BLaER1 treated with 17β-estradiol and CSF1 and Interleukin-3, amounts not matched to agents 10 nM and 100 nM (cell line): ENCODE results near the gene ITGB2.

Experiments used
- H3K27ac ChIP-seq, 11 experiments: shearing (Covaris generic); formaldehyde crosslinking; 2 replicates each; pipeline ENCODE4 v1.8.1; 2022
- H3K27me3 ChIP-seq, 11 experiments: shearing (Covaris generic); formaldehyde crosslinking; 2 replicates each; pipeline ENCODE4 v1.8.1; 2022
- H3K36me3 ChIP-seq, 11 experiments: shearing (Covaris generic); formaldehyde crosslinking; 2 replicates each; pipeline ENCODE4 v1.8.1; 2022
- H3K4me1 ChIP-seq, 10 experiments: shearing (Covaris generic); formaldehyde crosslinking; 2 replicates each; pipeline ENCODE4 v1.8.1; 2022
- H3K4me2 ChIP-seq, 11 experiments: shearing (Covaris generic); formaldehyde crosslinking; 2 replicates each; pipeline ENCODE4 v1.8.1; 2022
- H3K4me3 ChIP-seq, 10 experiments: shearing (Covaris generic); formaldehyde crosslinking; 2 replicates each; pipeline ENCODE4 v1.8.1; 2022
- H3K9ac ChIP-seq, 11 experiments: shearing (Covaris generic); formaldehyde crosslinking; 2 replicates each; pipeline ENCODE4 v1.8.1; 2022
- H3K9me3 ChIP-seq, 11 experiments: shearing (Covaris generic); formaldehyde crosslinking; replicated peaks in 1 of 11; 2 replicates each; pipeline ENCODE4 v1.8.1; 2022
- H4K20me1 ChIP-seq, 11 experiments: shearing (Covaris generic); formaldehyde crosslinking; 2 replicates each; pipeline ENCODE4 v1.8.1; 2022
- Cebpa-rat ChIP-seq, 11 experiments: shearing (Covaris generic); IDR thresholded peaks; 2 replicates each; pipeline ENCODE4 v1.8.1; 2022

ITGB2 gene

GRCh38 chr21:44940116-44940631 lies 19.5 kb upstream of the ITGB2 start:
- Histone ChIP-seq H3K27ac (peak overlapping the region in 10 of 11 experiments; percentile 27 to 88 (median 79); a peak in 19 of 22 replicates), H3K9me3 (no peaks in the 10 kb centered on the region), H3K36me3 (peaks cover 17 to 49% (median 35%) of the 10 kb centered on the region in 11 experiments), H3K9ac (peak overlapping the region; percentile 74 to 95 (median 87)), H3K4me3 (peak overlapping the region; percentile 83 to 96 (median 89)), H3K4me1 (peaks cover 50 to 90% (median 72%) of the 10 kb centered on the region in 10 experiments), H3K27me3 (peaks cover 0 to 6% (median 0%) of the 10 kb centered on the region in 11 experiments; a peak in 1 of 22 replicates), H3K4me2 (peak overlapping the region; percentile 81 to 97 (median 90)), H4K20me1 (peaks cover 45 to 90% (median 56%) of the 10 kb centered on the region in 11 experiments; a peak in 21 of 22 replicates)
- TF ChIP-seq Cebpa-rat (IDR thresholded peaks at IDR 0.05) = no peak

DNA sequence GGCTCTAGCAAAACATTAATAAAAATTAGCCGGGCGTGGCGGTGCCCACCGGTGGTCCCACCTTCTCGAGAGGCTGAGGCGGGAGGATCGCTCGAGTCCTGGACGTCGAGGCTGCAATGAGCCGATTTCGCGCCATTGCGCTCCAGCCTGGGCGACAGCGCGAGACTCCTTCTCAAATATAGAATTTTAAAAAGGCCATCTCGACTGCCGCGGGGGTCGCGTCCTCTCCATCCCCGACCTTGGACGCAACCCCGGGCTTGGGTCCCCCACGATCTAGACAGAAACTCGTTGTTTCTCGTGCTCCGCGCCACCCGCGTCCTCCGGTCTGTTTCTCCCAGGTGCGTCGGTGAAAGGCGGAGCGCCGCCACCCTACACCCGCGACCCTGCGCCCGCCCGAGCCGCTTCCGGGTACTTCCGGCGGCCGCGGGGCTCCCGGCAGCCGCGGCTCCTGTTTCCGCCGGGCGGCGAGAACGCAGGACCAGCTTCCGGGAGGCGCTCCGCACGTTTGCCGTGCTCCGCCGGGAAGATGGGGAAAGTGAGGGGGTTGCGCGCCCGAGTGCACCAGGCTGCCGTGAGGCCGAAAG lies 18.9 kb upstream of the ITGB2 start, which contains the start of gene SLX9:
SLX9 (plus strand) TSS at position 498 of the 584 bp plus-strand sequence; CDS start at position 527, 29 bp downstream.
- peak within 1 kb of the TSS; percentile 81 to 97 (median 91) for H3K4me2 ChIP-seq
- peaks cover 12 to 49% (median 32%) of the 10 kb centered on the region in 11 experiments for H3K36me3 ChIP-seq
- peaks cover 56 to 90% (median 72%) of the 10 kb centered on the region in 10 experiments for H3K4me1 ChIP-seq
- peak within 1 kb of the TSS; percentile 57 to 88 (median 77); a peak in 21 of 22 replicates for H3K27ac ChIP-seq
- H3K4me3 ChIP-seq = peak within 1 kb of the TSS; percentile 83 to 96 (median 89)
- peaks cover 0 to 6% (median 0%) of the 10 kb centered on the region in 11 experiments; a peak in 2 of 22 replicates for H3K27me3 ChIP-seq
- peak within 1 kb of the TSS; percentile 74 to 95 (median 87) for H3K9ac ChIP-seq
- H4K20me1 ChIP-seq = peaks cover 40 to 90% (median 56%) of the 10 kb centered on the region in 11 experiments; a peak in 21 of 22 replicates
- H3K9me3 ChIP-seq = no peaks in the 10 kb centered on the region
- TF ChIP-seq Cebpa-rat (IDR thresholded peaks at IDR 0.05) = no peak

DNA sequence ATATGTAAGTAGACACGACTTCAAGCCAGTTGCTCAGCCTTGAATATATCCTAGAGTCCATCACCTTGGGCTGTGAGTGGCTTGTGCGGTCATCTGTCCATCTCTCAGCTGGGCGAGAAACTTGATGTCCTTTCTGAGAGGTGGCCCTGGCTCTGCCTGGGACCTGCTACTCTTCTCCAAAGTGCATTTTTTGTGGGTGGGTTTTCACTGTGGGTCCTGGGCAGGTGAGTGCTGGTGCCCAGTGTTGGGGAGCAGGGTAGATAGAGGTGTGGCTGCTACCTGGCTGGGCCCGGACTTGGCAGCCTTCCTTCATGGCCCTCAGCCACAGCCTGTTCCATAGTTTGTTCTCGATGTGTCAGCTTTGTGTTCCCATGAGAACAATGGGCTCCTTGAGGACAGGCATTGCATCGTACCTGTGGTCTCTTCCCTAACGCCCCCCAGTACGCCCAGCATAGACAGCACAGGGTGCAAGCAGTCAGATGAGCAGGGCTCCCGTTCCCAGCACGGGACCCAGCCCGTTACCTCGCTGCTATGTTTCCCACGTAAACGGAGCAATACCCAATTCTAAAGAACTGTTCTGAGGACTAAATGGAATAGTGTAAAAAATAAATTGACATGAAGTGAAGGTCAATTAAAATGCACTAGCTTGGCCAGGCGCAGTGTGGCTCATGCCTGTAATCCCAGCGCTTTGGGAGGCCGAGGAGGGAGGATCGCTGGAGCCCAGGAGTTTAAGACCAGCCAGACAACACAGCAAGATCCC lies 18.3 kb upstream of the ITGB2 start:
- H3K27me3 ChIP-seq = peaks cover 0 to 13% (median 2%) of the 10 kb centered on the region in 11 experiments; a peak in 7 of 22 replicates
- H3K9me3 ChIP-seq = no peaks in the 10 kb centered on the region
- H4K20me1 ChIP-seq = peaks cover 33 to 90% (median 56%) of the 10 kb centered on the region in 11 experiments; a peak in 21 of 22 replicates
- TF ChIP-seq Cebpa-rat (IDR thresholded peaks at IDR 0.05) = no peak
- H3K36me3 ChIP-seq = peaks cover 5 to 49% (median 27%) of the 10 kb centered on the region in 11 experiments
- peak overlapping the region; percentile 57 to 88 (median 77); a peak in 21 of 22 replicates for H3K27ac ChIP-seq
- H3K4me3 ChIP-seq = peak overlapping the region; percentile 83 to 96 (median 89)
- peak overlapping the region; percentile 81 to 97 (median 91) for H3K4me2 ChIP-seq
- peaks cover 62 to 91% (median 72%) of the 10 kb centered on the region in 10 experiments for H3K4me1 ChIP-seq
- peak overlapping the region; percentile 74 to 95 (median 87) for H3K9ac ChIP-seq

DNA sequence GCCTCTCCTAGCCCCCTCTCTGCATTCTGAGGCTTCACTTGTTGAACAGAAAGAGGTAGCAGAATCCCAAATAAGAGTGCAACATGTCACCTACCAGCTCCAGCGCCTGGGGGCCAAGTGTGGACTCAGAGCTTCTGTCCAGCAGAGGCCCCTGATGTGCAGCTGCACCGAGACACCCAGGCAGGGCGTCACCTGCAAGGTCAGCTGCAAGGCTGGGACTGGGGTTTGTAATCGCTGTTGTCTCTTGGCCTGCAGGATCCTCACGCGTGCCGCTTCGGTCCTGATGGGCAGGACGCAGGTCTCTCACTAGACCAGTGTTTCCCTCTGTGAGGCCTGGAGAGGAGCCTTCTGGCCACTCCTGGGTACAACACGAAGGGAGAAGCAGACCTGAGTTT lies 14.8 kb upstream of the ITGB2 start:
- peaks cover 0 to 35% (median 13%) of the 10 kb centered on the region in 11 experiments; a peak in 11 of 22 replicates for H3K27me3 ChIP-seq
- peak overlapping the region; percentile 94 to 100 (median 98) for H3K4me2 ChIP-seq
- H4K20me1 ChIP-seq = peaks cover 0 to 72% (median 30%) of the 10 kb centered on the region in 11 experiments; a peak in 18 of 22 replicates
- H3K4me3 ChIP-seq = peak overlapping the region in 5 of 10 experiments; percentile 74 to 99 (median 95); a peak in 9 of 20 replicates
- peaks cover 0 to 46% (median 14%) of the 10 kb centered on the region in 11 experiments; a peak in 12 of 22 replicates for H3K36me3 ChIP-seq
- peak overlapping the region in 5 of 11 experiments; percentile 34 to 92 (median 39); a peak in 4 of 22 replicates for H3K9ac ChIP-seq
- no peaks in the 10 kb centered on the region for H3K9me3 ChIP-seq
- no peak overlapping the region; a peak in 1 of 22 replicates for H3K27ac ChIP-seq
- peaks cover 44 to 73% (median 65%) of the 10 kb centered on the region in 10 experiments for H3K4me1 ChIP-seq
- TF ChIP-seq Cebpa-rat (IDR thresholded peaks at IDR 0.05) = no peak

DNA sequence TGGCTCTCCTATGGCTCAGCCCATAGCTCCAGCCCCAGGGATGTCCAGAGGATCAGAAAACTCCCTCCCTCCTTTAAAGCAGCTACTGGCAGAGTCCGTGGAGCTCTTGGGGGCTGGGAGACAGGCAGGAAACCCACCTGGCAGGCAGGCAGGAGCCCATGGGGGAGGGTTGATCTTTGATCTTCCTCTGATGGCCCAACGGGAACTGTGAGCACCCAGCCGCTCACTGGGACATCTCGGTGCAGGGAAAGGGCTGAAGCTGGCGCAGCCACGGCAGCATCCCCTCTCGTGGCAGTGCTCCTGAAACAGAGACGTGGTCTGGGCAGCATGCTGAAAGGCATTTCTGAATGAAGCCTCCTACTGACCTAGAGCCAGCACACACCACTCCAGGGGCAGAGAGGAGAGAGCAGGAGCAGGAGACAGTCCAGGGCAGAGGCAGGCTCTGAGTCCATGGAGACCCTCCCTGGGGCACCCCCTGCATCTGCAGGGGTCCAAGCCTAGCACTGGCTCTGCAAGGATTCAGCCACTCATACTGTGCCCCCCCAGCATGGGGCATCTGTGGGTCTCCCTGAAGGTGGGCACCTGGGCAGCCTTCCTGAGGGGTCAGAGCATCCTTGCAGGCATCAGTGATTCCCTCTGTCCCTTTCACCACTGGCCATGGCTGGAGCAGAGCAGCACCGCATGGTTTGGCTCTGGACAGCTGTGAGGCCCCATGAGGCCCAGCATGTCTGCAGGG lies 14.3 kb upstream of the ITGB2 start:
- Histone ChIP-seq H3K9ac (peak overlapping the region; percentile 2 to 99 (median 91); a peak in 19 of 22 replicates), H3K4me1 (peaks cover 48 to 77% (median 71%) of the 10 kb centered on the region in 10 experiments), H3K27ac (peak overlapping the region in 4 of 11 experiments; percentile 91 to 98 (median 97); a peak in 6 of 22 replicates), H3K27me3 (peaks cover 0 to 35% (median 13%) of the 10 kb centered on the region in 11 experiments; a peak in 11 of 22 replicates), H3K36me3 (peaks cover 0 to 46% (median 14%) of the 10 kb centered on the region in 11 experiments; a peak in 12 of 22 replicates), H4K20me1 (peaks cover 0 to 72% (median 30%) of the 10 kb centered on the region in 11 experiments; a peak in 18 of 22 replicates), H3K4me2 (peak overlapping the region; percentile 94 to 100 (median 98)), H3K4me3 (peak overlapping the region in 6 of 10 experiments; percentile 74 to 99 (median 94); a peak in 13 of 20 replicates), H3K9me3 (no peaks in the 10 kb centered on the region)
- no peak for TF ChIP-seq Cebpa-rat (IDR thresholded peaks at IDR 0.05)

DNA sequence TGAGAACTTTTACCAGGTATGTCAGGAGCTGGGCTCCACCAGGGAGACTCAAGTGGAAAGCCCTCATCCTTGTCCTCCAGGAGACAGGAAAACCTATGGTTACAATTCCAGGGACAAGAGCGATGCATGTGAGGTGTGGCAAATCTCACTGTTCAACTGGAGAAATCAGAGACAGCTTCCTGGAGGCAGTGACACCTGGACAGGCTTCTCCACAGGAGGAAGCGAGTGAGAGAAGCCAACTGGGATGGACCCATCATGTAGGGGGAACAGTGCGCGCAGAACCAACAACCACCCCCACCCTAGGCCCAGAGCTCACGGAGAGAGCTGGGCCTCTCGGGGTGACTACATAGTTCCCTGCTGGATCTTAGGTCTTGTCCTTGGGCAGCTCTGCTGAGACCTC lies 13.6 kb upstream of the ITGB2 start:
- Histone ChIP-seq H3K36me3 (peaks cover 0 to 47% (median 14%) of the 10 kb centered on the region in 11 experiments; a peak in 12 of 22 replicates), H3K4me1 (peaks cover 52 to 80% (median 75%) of the 10 kb centered on the region in 10 experiments), H3K27me3 (peaks cover 0 to 35% (median 13%) of the 10 kb centered on the region in 11 experiments; a peak in 11 of 22 replicates), H3K4me2 (peak overlapping the region; percentile 94 to 100 (median 98)), H3K27ac (peak overlapping the region in 4 of 11 experiments; percentile 91 to 98 (median 97); a peak in 7 of 22 replicates), H4K20me1 (peaks cover 0 to 68% (median 30%) of the 10 kb centered on the region in 11 experiments; a peak in 18 of 22 replicates), H3K9ac (peak overlapping the region; percentile 39 to 99 (median 93); a peak in 18 of 22 replicates), H3K9me3 (peaks cover 0 to 4% (median 0%) of the 10 kb centered on the region in 11 experiments; a peak in 1 of 22 replicates), H3K4me3 (peak overlapping the region in 6 of 10 experiments; percentile 74 to 99 (median 94); a peak in 13 of 20 replicates)
- TF ChIP-seq Cebpa-rat (IDR thresholded peaks at IDR 0.05) = no peak

DNA sequence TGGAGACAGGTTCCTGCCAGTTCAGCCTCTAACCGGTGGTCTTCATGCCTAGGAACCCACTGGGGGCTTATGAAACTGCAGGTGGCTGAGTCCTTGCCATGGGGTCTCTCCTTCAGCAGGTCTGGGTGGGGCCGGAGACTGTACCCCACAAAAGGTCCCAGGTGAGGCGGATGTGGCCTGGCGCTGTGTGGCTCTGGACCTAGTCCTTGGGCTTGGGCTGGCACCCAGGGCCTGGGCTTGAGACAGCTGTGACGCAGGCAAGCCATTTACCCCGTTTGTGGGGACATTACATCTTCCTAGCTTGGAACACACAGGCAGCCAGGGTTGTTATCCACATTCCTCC lies 13.2 kb upstream of the ITGB2 start:
- peaks cover 0 to 35% (median 13%) of the 10 kb centered on the region in 11 experiments; a peak in 11 of 22 replicates for H3K27me3 ChIP-seq
- peaks cover 0 to 50% (median 14%) of the 10 kb centered on the region in 11 experiments; a peak in 12 of 22 replicates for H3K36me3 ChIP-seq
- peak overlapping the region; percentile 91 to 99 (median 94); a peak in 18 of 22 replicates for H3K9ac ChIP-seq
- peak overlapping the region in 5 of 11 experiments; percentile 91 to 99 (median 98); a peak in 9 of 22 replicates for H3K27ac ChIP-seq
- peaks cover 52 to 80% (median 75%) of the 10 kb centered on the region in 10 experiments for H3K4me1 ChIP-seq
- H3K4me3 ChIP-seq = peak overlapping the region in 7 of 10 experiments; percentile 74 to 99 (median 92); a peak in 14 of 20 replicates
- H3K9me3 ChIP-seq = peaks cover 0 to 4% (median 0%) of the 10 kb centered on the region in 11 experiments; a peak in 1 of 22 replicates
- TF ChIP-seq Cebpa-rat (IDR thresholded peaks at IDR 0.05) = no peak
- H4K20me1 ChIP-seq = peaks cover 0 to 64% (median 30%) of the 10 kb centered on the region in 11 experiments; a peak in 18 of 22 replicates
- peak overlapping the region; percentile 94 to 100 (median 98) for H3K4me2 ChIP-seq
